ENCODE results near the gene TAF4B.

Gene TAF4B

DNA sequence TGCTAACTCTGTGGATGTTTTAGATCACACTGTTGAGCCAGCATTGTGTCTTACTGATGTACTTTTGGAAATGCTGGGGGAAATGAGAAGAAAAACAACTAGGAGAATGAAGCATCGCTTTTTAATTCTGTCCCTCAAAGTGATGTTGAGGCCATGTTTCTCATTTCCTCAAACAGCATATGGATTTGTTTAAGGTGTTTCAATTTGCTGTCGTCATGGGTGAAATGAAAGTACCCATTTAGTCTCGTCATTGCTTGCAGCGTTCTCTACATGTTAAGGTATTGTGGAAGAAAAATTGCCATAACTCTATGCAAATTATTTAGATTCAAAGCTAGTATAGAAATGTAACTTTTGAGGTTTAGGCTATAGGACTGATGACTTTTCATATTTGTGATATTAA, 170.8 kb downstream of the TAF4B start:
- Histone ChIP-seq H3K4me3 (ENCODE audit: low read length) (no peak overlapping the region), H3K36me3 (ENCODE audit: insufficient read depth, low read depth, low read length) (no peaks in the 10 kb centered on the region), H3K27ac (ENCODE audit: low read length) (no peak overlapping the region), H3K27me3 (ENCODE audit: insufficient read depth, low read length) (no peaks in the 10 kb centered on the region), H3K9me3 (ENCODE audit: insufficient read depth, low read depth, low read length) (no peaks in the 10 kb centered on the region), H3K9ac (ENCODE audit: low read depth, low read length) (no peak overlapping the region), H3K4me1 (ENCODE audit: insufficient read depth, low read length) (no peaks in the 10 kb centered on the region)

DNA sequence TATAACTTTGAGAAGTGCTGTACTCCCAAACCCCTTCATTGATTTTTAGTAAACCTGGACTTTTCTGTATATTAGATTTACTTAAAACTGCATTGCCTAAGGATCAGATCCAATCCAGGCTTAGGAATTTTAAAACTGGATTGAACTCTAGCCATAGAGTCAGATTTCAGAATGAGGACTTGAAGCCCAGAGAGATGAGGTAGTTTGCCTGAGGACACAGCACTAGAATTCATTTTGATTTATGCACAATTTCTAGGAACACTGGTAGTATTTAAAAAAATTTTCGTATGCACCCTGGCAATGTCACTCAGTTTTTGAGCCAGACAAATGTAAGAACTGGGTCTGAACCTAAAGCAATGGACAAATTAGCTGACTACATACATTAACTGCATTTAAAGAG, 177.2 kb downstream of the TAF4B start:
- Histone ChIP-seq H3K9me3 (ENCODE audit: insufficient read depth, low read depth, low read length) (no peaks in the 10 kb centered on the region), H3K27ac (ENCODE audit: low read length) (no peak overlapping the region), H3K9ac (ENCODE audit: low read depth, low read length) (no peak overlapping the region), H3K4me3 (ENCODE audit: low read length) (no peak overlapping the region), H3K36me3 (ENCODE audit: insufficient read depth, low read depth, low read length) (no peaks in the 10 kb centered on the region), H3K4me1 (ENCODE audit: insufficient read depth, low read length) (peaks cover 7% of the 10 kb centered on the region; the same call in 1 of the 2 replicates), H3K27me3 (ENCODE audit: insufficient read depth, low read length) (no peaks in the 10 kb centered on the region)

- Histone ChIP-seq H3K36me3 (ENCODE audit: insufficient read depth, low read depth, low read length) (no peaks in the 10 kb centered on the region), H3K27me3 (ENCODE audit: insufficient read depth, low read length) (no peaks in the 10 kb centered on the region), H3K4me3 (ENCODE audit: low read length) (no peak overlapping the region), H3K4me1 (ENCODE audit: insufficient read depth, low read length) (peaks cover 7% of the 10 kb centered on the region; the same call in 1 of the 2 replicates), H3K27ac (ENCODE audit: low read length) (no peak overlapping the region), H3K9ac (ENCODE audit: low read depth, low read length) (no peak overlapping the region), H3K9me3 (ENCODE audit: insufficient read depth, low read depth, low read length) (no peaks in the 10 kb centered on the region)
Observed at GRCh38 chr18:26405190-26405801, 179.1 kb downstream of the TAF4B start.

DNA sequence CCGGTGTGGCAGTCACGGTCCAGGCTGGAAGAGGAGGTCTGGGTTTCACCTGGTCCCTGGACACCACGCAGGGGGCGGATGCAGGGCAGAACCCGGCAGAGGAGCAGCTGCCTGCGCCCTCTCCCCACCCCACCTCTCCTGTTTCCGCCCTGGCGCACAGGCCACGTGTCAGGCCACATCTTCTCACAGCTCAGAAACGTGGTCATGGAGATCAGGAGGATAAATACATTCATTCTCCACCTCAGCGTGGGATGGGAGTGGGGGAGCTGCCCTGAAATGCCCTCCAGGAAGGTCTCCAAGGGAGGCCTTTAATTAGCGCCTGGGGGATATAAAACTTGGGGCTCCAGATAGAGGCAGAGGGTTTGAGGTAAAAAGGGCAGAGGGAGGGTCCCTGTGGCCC, 180.1 kb downstream of the TAF4B start:
- peaks cover 7% of the 10 kb centered on the region; the same call in 1 of the 2 replicates for H3K4me1 ChIP-seq (ENCODE audit: insufficient read depth, low read length)
- H3K27me3 ChIP-seq (ENCODE audit: insufficient read depth, low read length): no peaks in the 10 kb centered on the region
- H3K4me3 ChIP-seq (ENCODE audit: low read length): no peak overlapping the region
- no peaks in the 10 kb centered on the region for H3K9me3 ChIP-seq (ENCODE audit: insufficient read depth, low read depth, low read length)
- H3K27ac ChIP-seq (ENCODE audit: low read length): no peak overlapping the region
- H3K9ac ChIP-seq (ENCODE audit: low read depth, low read length): no peak overlapping the region
- H3K36me3 ChIP-seq (ENCODE audit: insufficient read depth, low read depth, low read length): no peaks in the 10 kb centered on the region

GRCh38 chr18:26406854-26407517, 180.7 kb downstream of the TAF4B start:
- Histone ChIP-seq H3K9me3 (ENCODE audit: insufficient read depth, low read depth, low read length) (no peaks in the 10 kb centered on the region), H3K4me1 (ENCODE audit: insufficient read depth, low read length) (peaks cover 7% of the 10 kb centered on the region; the same call in 1 of the 2 replicates), H3K36me3 (ENCODE audit: insufficient read depth, low read depth, low read length) (no peaks in the 10 kb centered on the region), H3K27ac (ENCODE audit: low read length) (no peak overlapping the region), H3K4me3 (ENCODE audit: low read length) (no peak overlapping the region), H3K9ac (ENCODE audit: low read depth, low read length) (no peak overlapping the region), H3K27me3 (ENCODE audit: insufficient read depth, low read length) (no peaks in the 10 kb centered on the region)

DNA sequence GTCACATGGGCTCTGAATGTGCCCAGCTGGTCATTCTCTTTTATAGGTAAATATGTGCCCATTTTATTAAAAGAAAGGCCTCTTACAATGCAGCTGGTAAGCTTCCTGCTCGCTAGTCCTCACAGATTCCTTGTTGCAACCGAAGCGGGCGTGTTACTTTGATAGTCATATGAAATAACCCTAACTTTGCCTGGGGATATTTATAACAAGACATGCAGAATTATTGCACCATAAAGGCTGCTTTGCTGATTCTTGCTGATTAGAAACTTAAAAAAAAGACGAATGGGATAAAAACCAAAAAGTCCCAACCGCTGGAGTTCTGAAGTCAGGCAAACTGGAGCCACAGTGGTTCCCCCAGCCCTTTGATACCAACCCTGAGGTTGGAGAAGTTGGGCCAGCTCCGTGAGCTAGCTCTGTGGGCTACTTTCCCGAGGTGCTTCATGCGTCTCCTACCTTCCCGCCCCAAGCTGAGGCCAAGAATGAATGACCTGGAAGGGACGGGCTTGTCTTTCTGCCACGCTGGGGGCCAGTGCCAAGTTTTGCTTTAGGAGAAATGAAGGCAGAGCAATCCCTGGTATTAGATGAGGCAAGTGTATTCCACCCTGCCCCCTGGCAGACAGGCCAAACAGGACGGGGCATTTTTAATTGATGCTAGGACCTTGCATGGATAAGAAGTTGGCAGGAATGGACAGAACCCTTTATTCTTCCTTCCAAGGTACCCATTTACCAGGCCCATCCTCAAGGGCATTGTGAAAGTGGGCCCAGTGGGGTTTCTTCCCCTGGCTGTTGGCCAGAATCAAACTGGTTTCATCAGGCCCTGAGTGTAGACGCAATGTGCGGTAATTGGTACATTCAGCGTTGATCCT, 181.7 kb downstream of the TAF4B start:
- no peak overlapping the region for H3K4me3 ChIP-seq (ENCODE audit: low read length)
- no peak overlapping the region for H3K9ac ChIP-seq (ENCODE audit: low read depth, low read length)
- H3K27ac ChIP-seq (ENCODE audit: low read length): no peak overlapping the region
- no peaks in the 10 kb centered on the region for H3K36me3 ChIP-seq (ENCODE audit: insufficient read depth, low read depth, low read length)
- H3K9me3 ChIP-seq (ENCODE audit: insufficient read depth, low read depth, low read length): no peaks in the 10 kb centered on the region
- no peaks in the 10 kb centered on the region for H3K27me3 ChIP-seq (ENCODE audit: insufficient read depth, low read length)
- peaks cover 7% of the 10 kb centered on the region; the same call in 1 of the 2 replicates for H3K4me1 ChIP-seq (ENCODE audit: insufficient read depth, low read length)

GRCh38 chr18:26409091-26409490, 182.8 kb downstream of the TAF4B start:
- Histone ChIP-seq H3K27ac (ENCODE audit: low read length) (no peak overlapping the region), H3K9ac (ENCODE audit: low read depth, low read length) (no peak overlapping the region), H3K27me3 (ENCODE audit: insufficient read depth, low read length) (no peaks in the 10 kb centered on the region), H3K36me3 (ENCODE audit: insufficient read depth, low read depth, low read length) (no peaks in the 10 kb centered on the region), H3K4me3 (ENCODE audit: low read length) (no peak overlapping the region), H3K4me1 (ENCODE audit: insufficient read depth, low read length) (peaks cover 8% of the 10 kb centered on the region; the same call in 1 of the 2 replicates), H3K9me3 (ENCODE audit: insufficient read depth, low read depth, low read length) (no peaks in the 10 kb centered on the region)

DNA sequence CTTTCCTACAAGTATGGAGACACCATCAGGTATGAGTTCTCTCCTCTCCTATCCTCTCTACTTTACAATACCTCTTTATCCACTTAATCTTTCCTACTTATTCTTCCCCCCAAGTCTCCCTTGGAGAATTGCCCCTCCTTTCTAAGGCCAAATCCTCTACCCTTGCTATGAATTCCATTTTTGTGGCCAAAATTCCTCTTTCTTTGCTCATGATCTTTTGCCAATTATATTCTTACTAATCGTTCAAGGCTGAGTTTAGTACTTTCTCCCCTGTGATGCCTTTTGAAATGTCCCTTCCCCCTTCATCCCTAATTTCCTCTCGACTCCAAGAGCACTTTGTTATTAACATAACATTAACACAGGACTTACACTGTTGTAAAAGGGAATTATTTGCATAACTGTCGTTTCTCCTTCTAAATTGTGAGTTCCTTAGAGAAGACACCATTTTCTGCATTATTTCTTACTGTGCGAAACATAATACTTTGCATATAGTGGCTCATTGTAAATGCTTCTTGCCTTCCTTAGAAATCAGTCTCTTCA, 188.7 kb downstream of the TAF4B start:
- peak overlapping the region; percentile 11; the same call in 1 of the 2 replicates for H3K9ac ChIP-seq (ENCODE audit: low read depth, low read length)
- no peaks in the 10 kb centered on the region for H3K9me3 ChIP-seq (ENCODE audit: insufficient read depth, low read depth, low read length)
- H3K4me3 ChIP-seq (ENCODE audit: low read length): peak overlapping the region; percentile 37
- no peaks in the 10 kb centered on the region for H3K36me3 ChIP-seq (ENCODE audit: insufficient read depth, low read depth, low read length)
- H3K27me3 ChIP-seq (ENCODE audit: insufficient read depth, low read length): no peaks in the 10 kb centered on the region
- H3K4me1 ChIP-seq (ENCODE audit: insufficient read depth, low read length): peaks cover 21% of the 10 kb centered on the region; the same call in 1 of the 2 replicates
- H3K27ac ChIP-seq (ENCODE audit: low read length): peak overlapping the region; percentile 8

- H3K27me3 ChIP-seq (ENCODE audit: insufficient read depth, low read length): no peaks in the 10 kb centered on the region
- peaks cover 21% of the 10 kb centered on the region; the same call in 1 of the 2 replicates for H3K4me1 ChIP-seq (ENCODE audit: insufficient read depth, low read length)
- H3K9ac ChIP-seq (ENCODE audit: low read depth, low read length): peak overlapping the region; percentile 11; the same call in 1 of the 2 replicates
- no peaks in the 10 kb centered on the region for H3K36me3 ChIP-seq (ENCODE audit: insufficient read depth, low read depth, low read length)
- peak overlapping the region; percentile 37; the same call in 1 of the 2 replicates for H3K4me3 ChIP-seq (ENCODE audit: low read length)
- no peaks in the 10 kb centered on the region for H3K9me3 ChIP-seq (ENCODE audit: insufficient read depth, low read depth, low read length)
- peak overlapping the region; percentile 8 for H3K27ac ChIP-seq (ENCODE audit: low read length)
Observed at GRCh38 chr18:26415631-26416030, 189.4 kb downstream of the TAF4B start.

DNA sequence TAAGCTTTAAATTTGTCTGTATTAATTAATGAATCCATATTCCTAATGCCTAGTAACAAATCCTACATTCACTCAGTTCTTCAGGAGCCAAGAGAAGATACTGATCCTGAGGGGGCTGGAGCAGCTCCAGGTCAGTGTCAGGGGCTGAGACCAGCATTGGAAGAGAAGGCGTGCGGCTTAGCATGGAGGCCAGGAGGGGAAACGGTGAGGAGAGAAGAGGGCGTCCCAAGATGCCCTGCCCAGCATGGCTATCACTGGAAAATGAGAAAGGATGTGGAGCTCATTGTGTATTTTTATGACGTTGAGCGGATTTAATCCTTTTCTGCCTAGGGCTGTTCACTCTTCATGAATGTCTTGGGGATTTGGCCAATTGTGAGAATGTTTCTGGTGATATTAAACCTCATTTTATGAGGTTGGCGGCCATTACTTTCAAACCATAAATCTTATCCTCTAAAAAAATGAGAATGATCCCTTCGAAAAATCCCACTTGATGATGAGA, 190.5 kb downstream of the TAF4B start:
- no peaks in the 10 kb centered on the region for H3K27me3 ChIP-seq (ENCODE audit: insufficient read depth, low read length)
- peaks cover 21% of the 10 kb centered on the region; the same call in 1 of the 2 replicates for H3K4me1 ChIP-seq (ENCODE audit: insufficient read depth, low read length)
- no peaks in the 10 kb centered on the region for H3K36me3 ChIP-seq (ENCODE audit: insufficient read depth, low read depth, low read length)
- no peak overlapping the region for H3K4me3 ChIP-seq (ENCODE audit: low read length)
- no peak overlapping the region for H3K9ac ChIP-seq (ENCODE audit: low read depth, low read length)
- H3K9me3 ChIP-seq (ENCODE audit: insufficient read depth, low read depth, low read length): no peaks in the 10 kb centered on the region
- H3K27ac ChIP-seq (ENCODE audit: low read length): no peak overlapping the region

- Histone ChIP-seq H3K9ac (ENCODE audit: low read depth, low read length) (no peak overlapping the region), H3K36me3 (ENCODE audit: insufficient read depth, low read depth, low read length) (no peaks in the 10 kb centered on the region), H3K27ac (ENCODE audit: low read length) (no peak overlapping the region), H3K9me3 (ENCODE audit: insufficient read depth, low read depth, low read length) (no peaks in the 10 kb centered on the region), H3K4me3 (ENCODE audit: low read length) (no peak overlapping the region), H3K27me3 (ENCODE audit: insufficient read depth, low read length) (no peaks in the 10 kb centered on the region), H3K4me1 (ENCODE audit: insufficient read depth, low read length) (peaks cover 21% of the 10 kb centered on the region; the same call in 1 of the 2 replicates)
Observed at GRCh38 chr18:26417190-26417589, 190.9 kb downstream of the TAF4B start.

All from iPS-20b (cell line).